IMR-90 (cell line): ENCODE measurements around the gene TXNL1. TPM values are rescaled to one million over a fixed set of nuclear protein-coding genes. Genes with fewer than 3 reads are reported as not detected.
A peak's percentile ranks its signal among the peaks of the same experiment; 100 is the strongest.

Experiments used
- ATAC-seq: fragments of 200-7000 bp; cut with Tn5 transposase; 2 replicates; pipeline ENCODE4 v1.9.1; 2020; ENCODE audit warnings: low read depth, mild to moderate bottlenecking, moderate library complexity
- BruUV-seq: library from RNA; stranded (reverse); fragments of 400-500 nt; replicated peaks from 2 replicates; lab custom pipeline; 2021; lab: Mats Ljungman, UMichigan
- CTCF ChIA-PET: fragments of 300-600 bp; formaldehyde crosslinking; extraction: SDS; loops from one replicate; lab custom pipeline; 2021; ENCODE audit warnings: antibody characterized with exemption; lab: Yijun Ruan, JAX
- POLR2A ChIA-PET: fragments of 300-600 bp; sonication (Branson Sonifier 250); formaldehyde crosslinking; loops from one replicate; lab custom pipeline; 2022; ENCODE audit warnings: antibody characterized with exemption; ENCODE audit not compliant: unreplicated experiment; lab: Charles Lee
- DNase-seq: peaks from one replicate; pipeline ENCODE4 v3.0.0; 2013
- H2AFZ ChIP-seq: replicated peaks from 2 replicates; pipeline ENCODE3; 2013; ENCODE audit warnings: low read length, mild to moderate bottlenecking; ENCODE audit not compliant: poor library complexity
- H2AK5ac ChIP-seq: 2 replicates; pipeline ENCODE4 v1.6.1; 2013; ENCODE audit warnings: low read depth, low read length, inconsistent platforms
- H2AK9ac ChIP-seq: replicated peaks from 2 replicates; pipeline ENCODE3; 2013; ENCODE audit warnings: mild to moderate bottlenecking, low read depth, low read length, moderate library complexity; ENCODE audit not compliant: poor library complexity
- H2BK120ac ChIP-seq: 2 replicates; pipeline ENCODE4 v1.6.1; 2013; ENCODE audit warnings: low read depth, low read length, inconsistent platforms
- H2BK15ac ChIP-seq: 3 replicates; pipeline ENCODE4 v1.6.1; 2013; ENCODE audit warnings: low read depth, low read length, inconsistent platforms
- H2BK20ac ChIP-seq: 2 replicates; pipeline ENCODE4 v1.6.1; 2013; ENCODE audit warnings: low read depth, mild to moderate bottlenecking, inconsistent platforms, low read length, moderate library complexity
- H2BK5ac ChIP-seq: 2 replicates; pipeline ENCODE4 v1.6.1; 2013; ENCODE audit warnings: mild to moderate bottlenecking, low read depth, low read length, inconsistent platforms; ENCODE audit not compliant: poor library complexity, severe bottlenecking
- H3K14ac ChIP-seq: replicated peaks from 2 replicates; pipeline ENCODE4 v1.6.1; 2013; ENCODE audit warnings: low read depth, low read length, inconsistent platforms
- H3K18ac ChIP-seq: 2 replicates; pipeline ENCODE4 v1.6.1; 2013; ENCODE audit warnings: low read depth, low read length, control low read depth
- H3K23ac ChIP-seq: 2 replicates; pipeline ENCODE4 v1.6.1; 2013; ENCODE audit warnings: low read depth, low read length, inconsistent platforms
- H3K27ac ChIP-seq: 2 replicates; pipeline ENCODE4 v1.5.1; 2013; ENCODE audit warnings: mild to moderate bottlenecking, control low read depth, low read length; ENCODE audit not compliant: insufficient read depth
- H3K27me3 ChIP-seq: 2 replicates; pipeline ENCODE4 v1.6.1; 2013; ENCODE audit warnings: low read length; ENCODE audit not compliant: control insufficient read depth, insufficient read depth
- H3K36me3 ChIP-seq: 2 replicates; pipeline ENCODE4 v1.6.1; 2013; ENCODE audit warnings: low read length, mixed read lengths; ENCODE audit not compliant: control insufficient read depth, insufficient read depth
- H3K4ac ChIP-seq: 2 replicates; pipeline ENCODE4 v1.6.1; 2013; ENCODE audit warnings: low read depth, low read length, inconsistent platforms
- H3K4me1 ChIP-seq: 2 replicates; pipeline ENCODE4 v1.6.1; 2013; ENCODE audit warnings: low read length, mixed read lengths; ENCODE audit not compliant: control insufficient read depth, insufficient read depth
- H3K4me2 ChIP-seq: 2 replicates; pipeline ENCODE4 v1.6.1; 2013; ENCODE audit warnings: low read depth, mild to moderate bottlenecking, control low read depth, low read length, moderate library complexity
- H3K4me3 ChIP-seq: 2 replicates; pipeline ENCODE4 v1.5.1; 2013; ENCODE audit warnings: low read depth, mild to moderate bottlenecking, control low read depth, low read length, moderate library complexity; ENCODE audit not compliant: insufficient read depth
- H3K56ac ChIP-seq: 2 replicates; pipeline ENCODE4 v1.6.1; 2013; ENCODE audit warnings: low read length, inconsistent platforms; ENCODE audit not compliant: insufficient read depth; ENCODE audit errors: extremely low read depth
- H3K79me1 ChIP-seq, 2 experiments: 2 replicates each; pipeline ENCODE4 v1.6.1; 2013; ENCODE audit warnings: low read length in 2 of 2, inconsistent platforms in 1 of 2, low read depth in 1 of 2
- H3K9ac ChIP-seq: 2 replicates; pipeline ENCODE4 v1.6.1; 2013; ENCODE audit warnings: low read depth, low read length, control low read depth
- H3K9me1 ChIP-seq: 2 replicates; pipeline ENCODE4 v1.6.1; 2013; ENCODE audit warnings: low read length, inconsistent platforms; ENCODE audit not compliant: insufficient read depth
- H3K9me3 ChIP-seq: 2 replicates; pipeline ENCODE4 v1.6.1; 2013; ENCODE audit warnings: low read length; ENCODE audit not compliant: control insufficient read depth, insufficient read depth
- H4K20me1 ChIP-seq: 2 replicates; pipeline ENCODE4 v1.6.1; 2013; ENCODE audit warnings: low read length, inconsistent platforms; ENCODE audit not compliant: insufficient read depth
- H4K5ac ChIP-seq: 2 replicates; pipeline ENCODE4 v1.6.1; 2013; ENCODE audit warnings: mild to moderate bottlenecking, low read depth, low read length, control low read depth
- H4K8ac ChIP-seq, 2 experiments: 2 replicates each; pipeline ENCODE4 v1.6.1; 2013; ENCODE audit warnings: low read depth in 2 of 2, low read length in 2 of 2, control low read depth in 1 of 2, inconsistent platforms in 1 of 2
- H4K91ac ChIP-seq: 2 replicates; pipeline ENCODE4 v1.6.1; 2013; ENCODE audit warnings: low read depth, low read length, inconsistent platforms; ENCODE audit not compliant: insufficient read depth
- CEBPB ChIP-seq: IDR thresholded peaks from 2 replicates; pipeline ENCODE4 v1.6.1; 2012; ENCODE audit warnings: low read depth, low read length, improper control_type of control experiment
- CHD1 ChIP-seq: IDR thresholded peaks from 2 replicates; pipeline ENCODE4 v1.6.1; 2012; ENCODE audit warnings: low read depth, low read length, improper control_type of control experiment
- FOS ChIP-seq: fragments of 150-350 bp; IDR thresholded peaks from 2 replicates; pipeline ENCODE4 v1.6.1; 2016; ENCODE audit warnings: low read depth, low read length
- NFE2L2 ChIP-seq: fragments of 150-350 bp; IDR thresholded peaks from 2 replicates; pipeline ENCODE4 v1.6.1; 2016; ENCODE audit warnings: low read depth, mild to moderate bottlenecking, low read length
- WGBS, 2 experiments: methylation state at CpG; one replicate each; pipeline versions ENCODE4 v1.1.5 to v1.1.7; 2013; ENCODE audit warnings: missing lambda C conversion rate in 2 of 2; ENCODE audit not compliant: insufficient read length in 1 of 2; ENCODE audit errors: extremely low coverage in 2 of 2; 5-methylcytosine and 5-hydroxymethylcytosine counted together
- dilution Hi-C: fragments of 300-500 bp; cut with HindIII; formaldehyde crosslinking; loops from one replicate; pipeline ENCODE4 v1.14.3; 2018; ENCODE audit warnings: low sequenced_read_pairs; ENCODE audit not compliant: unreplicated experiment
- in situ Hi-C: fragments of 300-500 bp; cut with MboI; formaldehyde crosslinking; loops from 3 replicates; pipeline ENCODE4 v1.14.3; 2019; ENCODE audit warnings: low sequenced_read_pairs, inconsistent platforms, mixed read lengths
- intact Hi-C: fragments of 100-400 bp; cut with micrococcal nuclease; formaldehyde crosslinking; loops from 2 replicates; pipeline ENCODE4 v1.10.0; 2022
- polyA plus RNA-seq, 3 experiments: library from polyadenylated mRNA; depleted of rRNA; stranded (reverse); fragments of >200 nt; gene quantifications; 2 replicates each; pipeline ENCODE4 v1.2.3, GENCODE V29; 2012; ENCODE audit warnings: low replicate concordance in 1 of 3
- total RNA-seq: library from RNA; depleted of rRNA; stranded (reverse); fragments of >200 nt; gene quantifications from 2 replicates; pipeline ENCODE4 v1.2.3, GENCODE V29; 2012
- TF ChIP-seq, protein P1 (sequence below): conservative IDR thresholded peaks from 2 replicates; pipeline ENCODE4 v1.5.1; 2012; ENCODE audit warnings: mild to moderate bottlenecking, low read depth, low read length, improper control_type of control experiment

Gene TXNL1
- total and polyA plus RNA-seq, 2 of the 4 experiments (the other 2 are of a cell fraction) = 38.7 to 62.5 TPM

DNA sequence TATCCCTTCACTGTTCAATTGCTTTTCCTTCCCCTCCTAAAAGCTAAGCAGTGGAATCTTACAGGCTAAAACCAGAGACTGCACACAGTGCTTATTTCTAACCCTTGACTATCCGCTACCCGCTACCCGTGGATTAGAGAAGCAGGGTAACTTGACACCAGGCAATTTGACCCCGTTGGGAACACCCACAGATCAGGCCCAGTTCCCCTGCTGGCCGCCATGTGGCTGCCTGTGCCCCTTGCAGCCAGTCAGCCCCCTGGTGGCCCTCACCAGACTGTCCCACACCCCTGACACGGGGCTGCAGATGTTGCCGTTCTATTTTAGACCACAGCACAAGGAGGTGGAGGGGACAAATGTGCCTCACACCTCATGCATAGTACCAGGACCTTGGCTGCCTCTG is 74.8 kb downstream of the TXNL1 start:
- Histone ChIP-seq H3K4ac (no peak overlapping the region), H2BK5ac (no peak overlapping the region), H4K5ac (no peak overlapping the region), H2BK20ac (no peak overlapping the region), H2BK15ac (no peak overlapping the region), H2AK5ac (peak overlapping the region; percentile 43; the same call in 1 of the 2 replicates), H3K4me1 (peaks cover 2% of the 10 kb centered on the region; the same call in 1 of the 2 replicates), H2AK9ac (no peak overlapping the region), H4K20me1 (no peaks in the 10 kb centered on the region), H3K56ac (no peak overlapping the region), H4K8ac (no peak overlapping the region), H3K4me3 (no peak overlapping the region), H3K23ac (no peak overlapping the region), H3K9me1 (no peaks in the 10 kb centered on the region), H2AFZ (peak overlapping the region; percentile 28), H3K36me3 (no peaks in the 10 kb centered on the region), H3K18ac (no peak overlapping the region), H3K79me1 (no peaks in the 10 kb centered on the region), H3K9ac (no peak overlapping the region), H3K27ac (no peak overlapping the region), H3K4me2 (no peak overlapping the region), H3K9me3 (no peaks in the 10 kb centered on the region), H3K27me3 (no peaks in the 10 kb centered on the region), H2BK120ac (peak overlapping the region; percentile 18; the same call in 1 of the 2 replicates), H4K91ac (no peak overlapping the region), H3K14ac (no peak overlapping the region)
- in situ Hi-C loops = no loop called here
- TF ChIP-seq CEBPB = no peak
- TF ChIP-seq, protein P1, sequence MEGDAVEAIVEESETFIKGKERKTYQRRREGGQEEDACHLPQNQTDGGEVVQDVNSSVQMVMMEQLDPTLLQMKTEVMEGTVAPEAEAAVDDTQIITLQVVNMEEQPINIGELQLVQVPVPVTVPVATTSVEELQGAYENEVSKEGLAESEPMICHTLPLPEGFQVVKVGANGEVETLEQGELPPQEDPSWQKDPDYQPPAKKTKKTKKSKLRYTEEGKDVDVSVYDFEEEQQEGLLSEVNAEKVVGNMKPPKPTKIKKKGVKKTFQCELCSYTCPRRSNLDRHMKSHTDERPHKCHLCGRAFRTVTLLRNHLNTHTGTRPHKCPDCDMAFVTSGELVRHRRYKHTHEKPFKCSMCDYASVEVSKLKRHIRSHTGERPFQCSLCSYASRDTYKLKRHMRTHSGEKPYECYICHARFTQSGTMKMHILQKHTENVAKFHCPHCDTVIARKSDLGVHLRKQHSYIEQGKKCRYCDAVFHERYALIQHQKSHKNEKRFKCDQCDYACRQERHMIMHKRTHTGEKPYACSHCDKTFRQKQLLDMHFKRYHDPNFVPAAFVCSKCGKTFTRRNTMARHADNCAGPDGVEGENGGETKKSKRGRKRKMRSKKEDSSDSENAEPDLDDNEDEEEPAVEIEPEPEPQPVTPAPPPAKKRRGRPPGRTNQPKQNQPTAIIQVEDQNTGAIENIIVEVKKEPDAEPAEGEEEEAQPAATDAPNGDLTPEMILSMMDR = peak; percentile 8; the same call in 1 of the 2 replicates
- no peak for TF ChIP-seq NFE2L2
- TF ChIP-seq CHD1 = no peak
- TF ChIP-seq FOS = no peak
- ATAC-seq (no peak), DNase-seq (no peak)
- WGBS, 2 experiments = 90% methylated on average over 3 of the region's 7 CpGs; no CpG with 5 or more reads in 1 of the 2 experiments
- POLR2A ChIA-PET = no interaction called here
- intact Hi-C loops = no loop called here
- dilution Hi-C loops = no loop called here
- CTCF ChIA-PET = no interaction called here
- BruUV-seq = no TSS peak
